ENCODE results near the gene CEP97. TPM values are rescaled to one million over a fixed set of nuclear protein-coding genes. Genes with fewer than 3 reads are reported as not detected.

The CEP97 gene
- total and polyA plus RNA-seq, 9 of the 15 experiments (the other 6 are each of a cell fraction or from before 2014, with no cell fraction given): 2.0 to 10.1 (median 4.3) TPM

- TF ChIP-seq FOXP4 (CRISPR knock-in tag; IDR thresholded peaks at IDR 0.05; ENCODE audit: borderline replicate concordance): no peak
- TF ChIP-seq TSHZ1 (CRISPR knock-in tag; IDR thresholded peaks at IDR 0.05): no peak
- TF ChIP-seq NUFIP1 (IDR thresholded peaks at IDR 0.05; ENCODE audit: partially characterized antibody): no peak
- no peak for TF ChIP-seq ATF6 (CRISPR knock-in tag; IDR thresholded peaks at IDR 0.05)
- no peak for TF ChIP-seq ZNF436 (CRISPR knock-in tag; IDR thresholded peaks at IDR 0.05)
- no peak for TF ChIP-seq NR0B1 (IDR thresholded peaks at IDR 0.05; ENCODE audit: partially characterized antibody)
- no peak for TF ChIP-seq RBM15 (IDR thresholded peaks at IDR 0.05; ENCODE audit: insufficient read depth, low read length)
- TF ChIP-seq HINFP (tag; conservative IDR thresholded peaks at IDR 0.05; ENCODE audit: low read depth): no peak
- no peak for TF ChIP-seq MLX (CRISPR knock-in tag; conservative IDR thresholded peaks at IDR 0.05)
- TF ChIP-seq CTBP1 (IDR thresholded peaks at IDR 0.05; ENCODE audit: borderline replicate concordance): peak; percentile 42; the same call in 1 of the 2 replicates
Observed at GRCh38 chr3:101724329-101725193, at the start of gene CEP97 (continued).

Measured in K562 (cell line).